Femur (tissue), 1 donor: Measurements from ENCODE around the gene LRRC41.
"Not testable (repeated sequence)": the region's sequence is repeated elsewhere in the genome, so short reads cannot be mapped to it uniquely, and the experiment has no call there.

Source experiments
- DNase-seq: peaks from one replicate; pipeline ENCODE4 v3.0.0-alpha.2; 2017

The LRRC41 gene

DNA sequence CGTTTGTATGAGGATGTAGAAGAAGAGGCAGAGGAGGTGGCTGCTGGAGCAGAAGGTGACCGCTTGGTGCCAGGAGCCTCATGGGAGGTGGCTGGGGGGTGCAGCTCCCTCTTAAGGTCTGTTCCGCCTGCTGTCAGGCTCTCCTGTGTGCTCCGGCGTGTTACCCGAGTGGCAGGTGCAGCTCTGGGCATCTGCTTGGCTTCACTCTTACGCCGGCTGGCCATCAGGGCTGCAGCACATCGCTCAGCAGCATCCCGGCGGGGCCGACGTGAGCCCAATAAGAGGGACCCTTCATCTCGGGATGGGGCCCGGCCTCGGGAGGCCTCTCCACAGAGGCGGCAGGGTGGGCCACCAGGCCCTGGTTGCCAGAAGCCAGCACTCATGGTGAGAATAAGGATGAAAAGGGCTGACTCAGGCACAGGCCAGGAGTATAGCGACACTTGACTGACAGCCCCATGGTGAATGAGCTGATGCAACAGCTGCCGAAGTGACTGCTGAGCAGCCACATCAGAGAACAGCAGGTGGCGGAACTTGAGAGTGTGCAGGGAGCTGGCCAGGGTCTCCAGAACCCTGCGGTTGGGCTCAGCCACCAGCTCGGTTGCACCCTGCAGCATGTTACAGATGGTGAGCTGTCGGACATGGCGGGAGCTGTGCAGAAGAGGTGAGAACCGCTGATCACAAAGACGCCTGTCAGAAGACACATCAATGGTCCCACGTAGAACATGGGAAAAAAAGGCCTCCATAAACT lies 17.5 kb downstream of the LRRC41 start:
- DNase-seq: peak; percentile 75

DNA sequence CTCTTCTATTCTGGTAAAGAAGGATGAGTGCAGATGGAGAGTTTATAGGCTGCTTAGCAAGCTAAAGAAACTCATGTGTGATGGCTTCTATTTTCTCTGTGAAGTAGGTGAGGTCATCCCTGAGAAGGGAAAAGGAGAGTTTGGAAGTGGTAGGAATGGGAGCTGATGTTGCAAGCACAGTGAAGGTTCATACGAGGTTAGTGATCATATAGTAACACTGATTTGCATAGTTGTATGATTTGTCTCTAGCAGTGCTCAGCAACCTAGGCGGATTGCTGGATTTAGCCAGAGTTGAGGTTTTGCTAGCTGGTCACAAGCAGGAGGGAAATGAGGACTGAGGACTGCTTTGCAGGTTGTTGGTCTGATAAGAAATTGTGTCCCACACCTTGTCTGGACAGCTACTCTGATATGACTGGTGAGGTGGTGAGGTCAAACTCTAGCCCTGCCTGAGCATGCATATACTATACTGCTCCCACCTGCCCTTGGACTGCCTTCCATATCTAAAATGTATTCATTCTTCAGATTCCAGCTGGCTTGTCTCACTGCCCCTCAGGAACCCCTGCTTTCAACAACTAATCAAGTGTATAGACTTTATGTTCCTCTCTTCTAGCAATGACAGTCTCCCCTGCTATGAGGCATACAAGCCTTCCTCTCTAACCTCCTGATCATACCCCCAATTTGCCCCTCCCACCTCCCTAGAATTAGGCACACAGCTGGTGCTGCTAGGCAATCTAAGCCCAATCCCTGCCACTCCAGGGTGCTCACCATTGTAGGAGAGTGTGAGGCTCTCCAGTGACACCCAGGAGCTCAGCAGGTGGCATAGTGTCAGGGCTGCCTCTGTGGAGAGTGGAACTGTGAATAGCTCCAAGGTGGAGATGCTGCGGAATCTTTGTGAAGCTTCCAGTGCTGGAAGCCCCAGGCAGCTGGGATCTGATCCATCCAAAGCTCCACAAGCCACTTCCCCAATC lies 18.5 kb downstream of the LRRC41 start:
- no peak for DNase-seq

DNA sequence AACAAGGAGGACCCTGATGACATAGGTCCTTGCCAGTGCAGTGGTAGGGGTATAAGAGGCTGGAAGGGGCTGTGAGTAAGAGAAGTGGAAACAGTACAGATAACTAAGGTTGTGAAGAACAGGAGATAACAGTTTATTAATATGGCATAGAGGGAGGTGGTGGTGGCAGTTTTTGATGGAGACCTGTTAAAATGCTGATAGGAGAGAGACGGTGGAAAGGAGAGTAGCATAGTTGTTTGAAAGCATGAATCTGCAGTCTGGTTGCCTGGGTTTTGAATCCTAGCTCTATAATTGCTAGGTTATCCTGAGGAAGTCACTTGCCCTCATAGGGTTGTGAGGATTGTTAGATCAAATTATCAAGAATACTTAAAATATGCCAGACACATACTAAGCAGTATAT lies 19.4 kb downstream of the LRRC41 start:
- no peak for DNase-seq

DNA sequence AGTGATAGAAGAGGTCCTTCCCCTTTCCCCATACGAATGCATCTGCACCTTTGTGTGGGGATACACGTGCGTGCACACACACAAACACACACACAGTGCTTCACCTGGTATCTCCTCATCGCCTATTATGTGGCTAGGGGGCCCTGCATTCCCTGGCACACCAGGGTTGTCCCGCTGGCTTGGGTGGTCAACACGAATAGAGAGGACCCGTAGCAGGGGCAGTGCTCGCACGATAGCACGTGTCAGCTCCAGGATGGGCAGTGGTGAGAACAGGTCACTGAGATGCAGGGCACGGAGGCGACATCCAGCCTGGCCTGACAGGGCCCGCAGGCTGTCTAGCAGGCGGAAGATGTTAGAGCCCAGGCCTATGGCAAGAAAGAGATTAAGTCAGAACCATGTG lies 22.4 kb downstream of the LRRC41 start:
- DNase-seq: no peak

DNA sequence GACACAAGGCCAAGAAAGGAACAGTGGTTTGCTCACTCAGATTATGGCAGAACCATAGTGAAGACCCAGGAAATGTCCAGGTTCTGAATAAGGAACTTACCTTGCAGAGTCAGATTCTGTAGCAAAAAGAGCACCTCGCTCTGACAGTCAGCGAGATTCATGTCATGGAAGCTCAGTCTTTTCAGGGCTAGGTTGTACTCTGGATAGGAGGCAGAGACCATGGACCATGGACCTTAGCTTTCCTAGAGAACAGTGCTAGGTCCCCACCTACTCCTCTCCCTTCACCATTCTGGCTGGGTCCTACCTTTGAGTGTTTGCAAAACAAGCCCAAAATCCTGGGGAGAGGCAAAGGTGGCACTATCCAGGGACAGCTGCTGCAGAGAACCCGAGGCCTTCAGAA lies 23.3 kb downstream of the LRRC41 start:
- DNase-seq: no peak

DNA sequence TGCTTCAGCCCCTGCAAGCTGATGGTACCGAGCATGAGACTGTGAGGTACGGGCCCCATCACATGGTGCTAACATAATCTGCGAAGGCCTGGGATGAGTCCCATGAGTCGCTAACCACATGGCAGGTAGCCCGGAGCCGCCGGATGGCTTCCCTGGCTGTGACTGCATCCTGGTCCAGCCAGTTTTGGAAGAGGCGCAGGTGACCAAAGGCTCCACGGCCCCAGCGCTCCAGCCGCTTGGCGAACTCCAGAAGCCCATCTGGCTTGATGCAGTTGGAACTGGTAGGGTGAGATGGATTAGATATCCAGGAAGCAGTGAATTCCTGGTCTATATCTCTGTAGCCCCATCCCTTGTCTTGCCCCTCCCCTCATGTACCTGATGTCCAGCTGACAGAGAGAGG lies 24.6 kb downstream of the LRRC41 start:
- peak; percentile 32 for DNase-seq

DNA sequence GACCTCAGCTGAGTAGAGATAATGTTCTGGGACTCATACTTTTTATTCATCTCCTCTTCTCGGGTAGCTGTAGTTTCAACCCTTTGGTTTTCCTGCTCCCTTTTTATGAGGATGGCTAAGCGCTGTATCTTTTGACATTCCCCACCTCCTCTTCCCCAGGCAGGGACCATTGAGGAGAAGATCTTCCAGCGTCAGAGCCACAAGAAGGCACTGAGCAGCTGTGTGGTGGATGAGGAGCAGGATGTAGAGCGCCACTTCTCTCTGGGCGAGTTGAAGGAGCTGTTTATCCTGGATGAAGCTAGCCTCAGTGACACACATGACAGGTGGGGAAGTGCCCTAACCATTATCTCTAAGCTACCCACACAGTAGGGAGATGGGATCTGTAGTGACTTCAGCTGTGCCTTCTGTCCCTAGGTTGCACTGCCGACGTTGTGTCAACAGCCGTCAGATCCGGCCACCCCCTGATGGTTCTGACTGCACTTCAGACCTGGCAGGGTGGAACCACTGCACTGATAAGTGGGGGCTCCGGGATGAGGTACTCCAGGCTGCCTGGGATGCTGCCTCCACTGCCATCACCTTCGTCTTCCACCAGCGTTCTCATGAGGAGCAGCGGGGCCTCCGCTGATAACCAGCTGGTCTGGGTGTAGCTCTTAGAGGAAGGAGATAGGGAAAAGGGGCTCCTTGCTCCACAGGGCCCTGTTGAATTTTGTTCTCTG lies 25.6 kb downstream of the LRRC41 start:
- DNase-seq: no peak

DNA sequence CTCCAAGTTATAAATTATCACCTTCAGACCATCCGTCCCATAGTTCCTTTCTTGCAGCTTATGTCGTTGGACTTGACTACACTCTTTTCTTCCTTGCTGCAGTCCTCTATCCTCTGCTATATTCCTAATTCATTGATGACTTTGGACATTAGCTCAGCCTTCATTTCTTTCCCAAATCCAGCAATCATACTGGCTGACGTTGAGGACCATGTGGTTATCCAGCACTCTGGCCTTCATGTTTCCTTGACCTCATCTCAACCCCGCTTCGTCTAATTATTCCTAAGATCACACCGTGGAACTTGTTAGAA lies 28.4 kb downstream of the LRRC41 start:
- DNase-seq: no peak

DNA sequence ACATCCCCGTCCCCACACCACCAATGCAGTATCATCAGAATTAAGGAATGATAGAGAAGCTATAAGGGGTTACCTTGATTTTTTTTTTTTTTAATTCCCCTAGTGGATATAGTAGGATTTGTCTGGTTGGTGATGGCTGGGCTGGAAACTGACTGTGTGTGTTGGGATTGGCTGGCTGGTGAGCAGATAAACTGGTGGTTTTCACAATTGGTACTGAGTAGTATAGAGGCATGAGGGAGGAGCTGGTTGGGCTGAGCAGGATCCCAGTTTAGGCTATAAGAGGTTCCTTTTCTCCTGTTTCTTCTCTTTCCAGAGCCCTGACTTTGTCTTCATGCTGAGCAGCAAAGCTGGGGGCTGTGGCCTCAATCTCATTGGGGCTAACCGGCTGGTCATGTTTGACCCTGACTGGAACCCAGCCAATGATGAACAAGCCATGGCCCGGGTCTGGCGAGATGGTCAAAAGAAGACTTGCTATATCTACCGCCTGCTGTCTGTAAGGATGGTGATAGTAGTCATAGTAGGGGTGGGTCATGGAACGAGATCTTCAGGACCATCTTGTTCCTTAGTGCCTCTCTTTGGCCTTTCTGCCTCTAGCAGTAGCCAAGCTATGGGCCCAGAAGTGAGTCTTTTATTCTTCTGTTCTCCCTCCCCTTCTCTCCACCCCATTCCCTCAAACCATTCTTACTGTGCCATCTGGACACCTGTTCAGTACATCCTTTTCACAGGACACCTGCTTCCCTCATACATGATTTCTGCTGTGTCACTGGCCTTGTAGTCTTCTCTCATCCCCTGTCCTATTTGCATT lies 29.0 kb downstream of the LRRC41 start:
- DNase-seq: no peak

DNA sequence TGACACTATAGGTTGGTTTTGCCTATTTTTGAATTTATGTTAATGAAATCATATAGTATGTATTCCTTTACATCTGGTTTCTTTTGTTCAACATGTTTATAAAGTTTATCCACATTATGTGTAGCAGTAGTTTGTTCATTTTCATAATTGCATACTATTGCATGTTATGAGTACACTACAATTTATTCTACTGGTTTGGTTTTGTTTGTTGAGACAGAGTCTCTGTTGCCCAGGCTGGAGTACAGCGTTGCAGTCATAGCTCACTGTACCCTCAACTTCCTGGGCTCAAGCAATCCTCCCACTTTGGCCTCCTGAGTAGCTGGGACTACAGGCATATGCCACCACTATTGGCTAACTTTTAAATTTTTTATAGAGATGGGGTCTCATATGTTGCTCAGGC lies 34.8 kb downstream of the LRRC41 start:
- DNase-seq: no peak

DNA sequence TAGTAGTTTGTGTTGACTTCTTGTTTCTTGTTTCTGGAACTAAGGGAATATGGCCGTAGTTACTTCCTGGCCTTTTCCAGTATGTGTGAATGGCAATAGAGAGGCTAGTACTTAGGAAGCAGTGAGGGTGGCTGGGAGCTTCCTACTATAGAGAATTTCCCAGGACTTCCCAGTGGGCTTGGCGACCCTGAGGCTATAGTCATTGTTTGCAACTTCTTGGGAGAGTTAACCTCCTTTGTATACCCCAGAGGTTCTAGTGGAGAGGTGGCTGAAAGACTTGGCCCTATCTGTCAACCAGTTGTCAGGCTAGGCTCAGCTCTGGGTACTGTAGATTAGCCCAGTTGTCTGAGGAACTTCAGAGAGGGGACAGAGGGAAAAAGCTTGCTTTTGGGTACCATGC lies 40.3 kb downstream of the LRRC41 start:
- no peak for DNase-seq

DNA sequence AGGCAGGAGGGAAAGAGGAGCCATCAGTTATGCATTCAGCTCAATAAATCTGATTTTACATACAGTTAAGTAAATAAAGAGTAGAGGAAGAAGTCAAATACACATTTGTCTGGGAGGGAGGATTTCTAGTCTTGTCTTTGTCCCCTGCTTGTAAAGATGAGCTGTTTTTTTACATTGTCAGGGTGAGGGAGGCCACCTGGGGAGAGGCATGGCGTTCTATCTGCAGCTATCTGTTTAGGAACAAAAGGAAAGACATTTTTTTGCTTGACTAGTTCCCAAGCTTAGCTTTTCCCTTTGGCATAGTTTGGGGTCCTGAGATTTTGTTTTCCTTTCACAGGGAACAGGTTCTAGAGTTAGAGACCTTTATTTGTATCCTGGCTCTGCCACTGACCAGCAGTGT lies 40.9 kb downstream of the LRRC41 start:
- DNase-seq: no peak

DNA sequence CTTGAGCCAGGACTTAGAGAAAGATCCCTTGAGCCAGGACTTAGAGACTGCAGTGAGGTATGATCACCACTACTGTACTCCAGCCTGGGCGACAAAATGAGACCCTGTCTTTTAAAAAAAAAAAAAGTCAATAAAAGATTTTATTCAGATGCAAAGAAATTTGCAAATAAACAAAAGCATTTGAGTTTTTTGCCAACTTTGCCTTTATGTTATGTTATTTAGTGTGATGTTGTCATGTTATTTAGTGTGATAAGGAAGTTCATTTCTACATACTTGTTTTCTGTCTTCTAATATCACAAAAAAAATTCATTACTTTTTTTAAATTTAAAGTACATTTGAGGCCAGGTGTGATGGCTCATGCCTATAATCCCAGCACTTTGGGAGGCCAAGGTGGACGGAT lies 46.9 kb downstream of the LRRC41 start:
- DNase-seq: no peak

DNA sequence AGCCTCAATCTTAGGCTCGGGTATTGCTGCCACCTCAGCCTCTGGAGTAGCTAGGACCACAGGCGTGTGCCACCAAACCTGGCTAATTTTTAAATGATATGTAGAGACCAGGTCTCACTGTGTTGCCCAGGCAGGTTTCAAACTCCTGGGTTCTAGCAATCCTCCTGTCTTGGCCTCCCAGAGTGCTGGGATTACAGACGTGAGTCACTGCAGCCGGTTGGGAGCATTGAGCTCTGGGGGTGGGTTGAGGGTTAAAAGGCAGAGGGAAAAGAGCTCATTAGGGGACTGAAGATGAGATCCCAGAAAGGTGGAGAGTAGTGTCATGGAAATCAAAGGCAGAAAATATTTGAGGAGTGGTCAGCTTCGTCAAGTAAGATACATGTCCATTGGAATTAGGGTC lies 48.7 kb downstream of the LRRC41 start:
- no peak for DNase-seq

DNA sequence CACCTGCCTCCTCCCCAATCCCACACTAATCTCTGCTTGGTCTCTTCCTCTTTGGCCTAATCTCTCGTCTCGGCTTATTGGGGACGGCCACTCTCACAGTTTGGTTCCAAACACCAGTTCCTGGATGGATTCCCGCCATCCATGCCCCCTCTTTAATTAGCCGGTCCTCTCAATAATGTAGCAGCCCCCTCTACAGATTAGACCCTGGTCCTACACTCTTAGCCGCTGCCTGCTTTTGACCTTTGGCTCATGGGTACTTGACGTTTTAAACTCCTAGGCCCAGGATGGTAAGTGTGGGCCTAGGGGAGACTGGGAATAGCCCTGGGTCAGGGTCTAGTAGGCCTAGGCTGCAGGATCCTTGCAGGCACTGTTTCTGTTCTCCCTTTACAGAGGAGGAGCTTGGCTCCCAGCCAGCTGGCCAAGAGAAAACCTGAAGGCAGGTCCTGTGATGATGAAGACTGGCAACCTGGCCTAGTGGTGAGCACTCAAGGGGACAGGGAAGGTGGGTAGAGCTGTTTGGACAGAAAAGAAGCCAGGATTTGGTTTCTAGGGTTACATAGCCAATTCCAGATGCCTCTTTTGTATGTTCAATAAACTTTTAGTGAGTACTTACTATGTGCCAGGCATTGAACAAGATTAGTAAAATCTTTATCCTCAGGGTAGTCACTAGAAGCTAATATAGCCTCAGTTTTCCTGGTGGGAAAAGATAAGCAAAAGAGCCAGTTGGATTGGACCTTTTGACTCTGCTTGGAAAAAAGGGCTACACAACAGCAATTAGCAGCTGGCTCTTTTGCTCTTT lies 55.1 kb downstream of the LRRC41 start:
- peak; percentile 47 for DNase-seq

DNA sequence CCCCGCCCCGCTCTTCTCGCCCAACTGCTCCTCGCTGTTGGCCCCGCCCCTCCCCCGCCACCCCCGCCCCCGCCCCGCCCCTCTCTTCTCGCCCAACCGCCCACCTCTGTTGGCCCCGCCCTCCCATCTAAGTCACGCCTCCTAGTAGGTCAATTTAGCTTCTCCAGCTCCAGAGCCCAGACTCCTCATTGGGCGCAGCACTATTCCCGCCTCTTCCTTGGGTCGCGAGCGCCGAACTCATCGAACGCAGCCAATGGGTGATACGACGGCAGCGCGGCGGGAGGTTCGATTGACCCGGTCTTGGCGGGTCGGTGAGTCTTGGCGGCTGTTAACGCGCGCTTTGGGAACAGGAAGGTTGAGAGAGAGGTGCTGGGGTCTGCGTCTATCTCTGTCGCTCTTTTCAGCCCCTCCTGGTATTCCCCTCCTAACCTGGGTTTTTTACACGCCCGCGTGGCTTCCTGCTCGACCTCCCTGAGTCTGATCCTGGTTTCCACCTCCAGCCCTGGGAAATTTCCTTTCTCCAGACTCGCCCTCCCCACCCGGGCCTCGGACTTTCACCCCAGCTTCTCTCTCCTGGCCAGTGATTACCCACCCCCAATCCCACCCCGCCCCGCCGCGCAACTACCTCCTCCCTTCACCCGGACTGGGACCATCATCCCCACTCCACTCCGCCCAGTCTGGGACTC lies 55.8 kb downstream of the LRRC41 start, which contains the start of gene RAD54L:
RAD54L (plus strand) TSS at position 328 of the 686 bp plus-strand sequence. CDS start 643 bp downstream, outside the sequence.
- DNase-seq: peak; percentile 98

DNA sequence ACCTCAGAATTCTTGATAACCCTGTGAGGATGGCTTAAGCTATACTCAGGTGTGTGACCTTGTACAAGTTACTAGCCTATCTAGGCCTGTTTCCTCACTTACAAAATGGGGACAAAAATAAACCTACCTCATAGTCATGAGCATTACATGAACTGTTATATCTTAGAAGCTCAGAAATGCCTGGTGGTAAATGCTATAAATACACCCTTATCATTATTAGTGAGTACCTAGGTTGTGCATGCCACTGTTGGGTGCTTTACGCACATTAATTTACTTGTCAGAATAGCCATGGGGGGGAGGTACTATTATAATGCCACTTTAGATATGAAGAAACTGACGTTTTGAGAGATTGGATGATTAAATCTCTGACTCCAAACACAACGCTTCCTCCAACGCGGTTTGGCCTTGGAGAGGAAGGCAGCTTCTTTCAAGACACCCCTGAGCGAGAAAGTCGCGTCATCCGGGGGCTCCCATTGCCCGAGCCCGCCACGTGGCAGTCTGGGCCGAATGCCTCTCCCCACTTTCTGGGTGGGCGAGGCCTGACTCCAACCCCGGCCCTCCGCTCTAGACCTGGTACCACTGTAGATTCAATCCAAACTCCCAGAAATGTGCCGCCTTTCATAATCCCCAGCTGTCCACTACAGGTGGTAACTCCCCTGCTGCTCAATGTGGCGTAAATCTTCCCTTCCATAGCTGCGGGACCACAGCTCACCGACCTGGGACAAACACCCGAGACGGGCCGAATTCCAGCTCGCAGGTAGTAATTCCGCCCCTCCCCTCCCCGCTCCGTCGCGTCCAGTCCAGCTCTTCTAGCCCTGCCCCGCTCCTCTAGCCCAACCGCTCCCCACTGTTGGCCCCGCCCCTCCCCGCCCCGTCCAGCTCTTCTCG lies 56.6 kb downstream of the LRRC41 start:
- DNase-seq: peak; percentile 84

DNA sequence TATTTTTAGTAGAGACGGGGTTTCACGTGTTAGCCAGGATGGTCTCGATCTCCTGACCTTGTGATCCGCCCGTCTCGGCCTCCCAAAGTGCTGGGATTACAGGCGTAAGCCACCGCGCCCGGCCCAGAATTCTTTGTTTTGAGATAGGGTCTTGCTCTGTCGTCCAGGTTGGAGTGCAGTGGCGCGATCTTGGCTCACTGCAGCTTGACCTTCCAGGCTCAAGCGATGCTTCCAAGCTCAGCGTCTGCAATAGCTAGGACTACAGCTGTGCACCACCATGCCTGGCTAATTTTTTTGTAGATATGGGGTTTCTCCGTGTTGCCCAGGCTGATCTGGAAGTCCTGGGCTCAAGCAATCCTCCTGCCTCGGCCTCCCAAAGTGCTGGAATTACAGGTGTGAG lies 57.3 kb downstream of the LRRC41 start:
- DNase-seq: not testable (repeated sequence)

DNA sequence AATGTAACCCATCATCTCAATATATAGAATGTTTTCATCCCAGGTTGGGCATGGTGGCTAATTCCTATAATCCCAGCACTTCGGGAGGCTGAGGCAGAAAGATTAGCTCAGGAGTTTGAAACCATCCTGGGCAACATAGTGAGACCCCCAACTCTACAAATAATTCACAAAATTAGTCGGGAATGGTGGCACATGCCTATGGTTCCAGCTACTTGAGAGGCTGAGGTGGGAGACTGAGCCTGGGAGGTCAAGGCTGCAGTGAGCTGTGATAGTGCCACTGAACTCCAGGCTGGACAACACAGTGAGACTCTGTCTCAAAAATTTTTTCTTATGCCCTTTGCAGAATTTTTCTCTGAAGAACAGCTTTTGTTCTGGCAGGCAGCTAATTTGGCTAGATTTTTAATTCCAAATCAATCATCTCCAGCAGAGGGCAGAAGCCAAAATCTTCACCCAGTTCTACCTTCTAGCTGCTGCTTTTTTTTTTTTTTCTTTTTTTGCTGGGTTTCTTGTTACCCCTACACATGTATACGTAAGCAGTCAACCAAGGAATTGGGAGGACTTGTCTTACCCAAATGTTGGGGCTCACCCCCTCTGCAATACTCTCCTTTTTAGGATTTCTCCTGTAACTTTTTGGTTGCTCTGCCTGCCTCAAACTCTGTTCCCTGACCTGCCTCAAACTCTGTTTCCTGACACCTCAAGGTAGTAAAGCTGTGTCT lies 58.6 kb downstream of the LRRC41 start:
- DNase-seq: no peak
